PC-9 (cell line): ENCODE measurements around the gene BNIP2. TPM values are rescaled to one million over a fixed set of nuclear protein-coding genes. Genes with fewer than 3 reads are reported as not detected.

Source experiments
- BruUV-seq: library from RNA; stranded (reverse); fragments of 400-500 nt; replicated peaks from 2 replicates; lab custom pipeline; 2021; lab: Mats Ljungman, UMichigan
- CTCF ChIA-PET: fragments of 300-600 bp; sonication (Branson Sonifier 250); formaldehyde crosslinking; loops from one replicate; lab custom pipeline; 2022; ENCODE audit warnings: antibody characterized with exemption; lab: Charles Lee
- POLR2A ChIA-PET: fragments of 300-600 bp; sonication (Branson Sonifier 250); formaldehyde crosslinking; loops from one replicate; lab custom pipeline; 2022; ENCODE audit warnings: antibody characterized with exemption; ENCODE audit not compliant: unreplicated experiment; lab: Charles Lee
- DNase-seq, 2 experiments: peaks; one replicate each; pipeline versions ENCODE4 v3.0.0 to v3.0.0-alpha.2; 2015 to 2022; ENCODE audit warnings: mixed read lengths in 1 of 2
- H2AFZ ChIP-seq: fragments of 200-600 bp; sonication (generic); 2 replicates; pipeline ENCODE4 v1.8.1; 2017; ENCODE audit warnings: antibody characterized with exemption
- H3F3A ChIP-seq: fragments of 200-600 bp; sonication (generic); 2 replicates; pipeline ENCODE4 v1.8.1; 2017; ENCODE audit warnings: antibody characterized with exemption, mild to moderate bottlenecking, low read depth; ENCODE audit not compliant: insufficient read depth
- H3K27ac ChIP-seq: fragments of 200-600 bp; sonication (generic); 2 replicates; pipeline ENCODE4 v1.6.1; 2016; ENCODE audit warnings: mixed run types
- H3K27me3 ChIP-seq: fragments of 200-600 bp; sonication (generic); 2 replicates; pipeline ENCODE4 v1.6.1; 2016; ENCODE audit warnings: low read depth, mixed run types; ENCODE audit not compliant: insufficient read depth
- H3K36me3 ChIP-seq: fragments of 200-600 bp; sonication (generic); 2 replicates; pipeline ENCODE4 v1.6.1; 2016; ENCODE audit warnings: low read depth, mixed run types
- H3K4me1 ChIP-seq: fragments of 200-600 bp; sonication (generic); replicated peaks from 2 replicates; pipeline ENCODE4 v1.6.1; 2016; ENCODE audit warnings: mixed run types; ENCODE audit not compliant: insufficient read depth
- H3K4me2 ChIP-seq: fragments of 200-600 bp; sonication (generic); 2 replicates; pipeline ENCODE4 v1.6.1; 2017; ENCODE audit warnings: mixed run types
- H3K4me3 ChIP-seq: fragments of 200-600 bp; sonication (generic); 2 replicates; pipeline ENCODE4 v1.6.1; 2016; ENCODE audit warnings: mixed run types
- H3K79me2 ChIP-seq: fragments of 200-600 bp; sonication (generic); 2 replicates; pipeline ENCODE4 v1.6.1; 2017; ENCODE audit warnings: low read depth, mixed run types
- H3K9me2 ChIP-seq: fragments of 200-600 bp; sonication (generic); 2 replicates; pipeline ENCODE4 v1.8.1; 2017; ENCODE audit warnings: mild to moderate bottlenecking; ENCODE audit not compliant: insufficient read depth
- H3K9me3 ChIP-seq: fragments of 200-600 bp; sonication (generic); 2 replicates; pipeline ENCODE4 v1.8.1; 2016; ENCODE audit warnings: low read depth; ENCODE audit not compliant: insufficient read depth
- H4K20me1 ChIP-seq: fragments of 200-600 bp; sonication (generic); 2 replicates; pipeline ENCODE4 v1.8.1; 2017; ENCODE audit not compliant: insufficient read depth
- EZH2 ChIP-seq: fragments of 200-600 bp; sonication (generic); IDR thresholded peaks from 2 replicates; pipeline ENCODE4 v1.8.0; 2017; ENCODE audit warnings: antibody characterized with exemption, low read depth
- intact Hi-C: fragments of 100-400 bp; cut with micrococcal nuclease; formaldehyde crosslinking; loops from one replicate; pipeline ENCODE4 v1.10.0; 2022; ENCODE audit not compliant: unreplicated experiment
- total RNA-seq: library from RNA; stranded (reverse); gene quantifications from 2 replicates; pipeline ENCODE4 v1.2.3, GENCODE V29; 2021
- TF ChIP-seq, protein P1 (sequence below): fragments of 200-600 bp; sonication (generic); conservative IDR thresholded peaks from 2 replicates; pipeline ENCODE4 v1.6.1; 2017; ENCODE audit warnings: mixed run types, antibody characterized with exemption, mild to moderate bottlenecking, moderate library complexity

The BNIP2 gene
- total RNA-seq, 1 experiment from 2014 or later: 64.3 TPM

DNA sequence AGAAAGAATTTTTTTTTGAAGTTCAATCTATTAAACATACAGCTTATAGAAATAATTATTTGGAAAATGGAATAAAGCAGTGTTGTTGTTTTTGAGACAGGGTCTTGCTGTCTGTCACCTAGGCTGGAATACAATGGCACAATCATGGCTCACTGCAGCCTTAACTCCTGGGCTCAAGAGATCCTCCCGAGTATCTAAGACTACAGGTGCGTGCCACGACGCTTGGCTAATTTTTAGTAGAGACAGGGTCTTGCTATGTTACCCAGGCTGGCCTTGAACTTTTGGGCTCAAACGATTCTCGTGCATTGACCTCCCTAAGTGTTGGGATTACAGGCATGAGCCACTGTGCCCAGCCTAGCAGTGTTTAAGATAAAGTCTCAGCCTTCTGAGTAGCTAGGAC, 8.8 kb downstream of the BNIP2 start:
- DNase-seq: no peak
- H3K9me2 ChIP-seq: no peaks in the 10 kb centered on the region
- H3F3A ChIP-seq: no peaks in the 10 kb centered on the region
- intact Hi-C loops: no loop called here
- POLR2A ChIA-PET: no interaction called here
- peaks cover 30% of the 10 kb centered on the region for H3K79me2 ChIP-seq
- BruUV-seq: no TSS peak
- H3K27ac ChIP-seq: no peak overlapping the region
- no peak overlapping the region for H2AFZ ChIP-seq
- TF ChIP-seq EZH2: no peak
- TF ChIP-seq, protein P1, sequence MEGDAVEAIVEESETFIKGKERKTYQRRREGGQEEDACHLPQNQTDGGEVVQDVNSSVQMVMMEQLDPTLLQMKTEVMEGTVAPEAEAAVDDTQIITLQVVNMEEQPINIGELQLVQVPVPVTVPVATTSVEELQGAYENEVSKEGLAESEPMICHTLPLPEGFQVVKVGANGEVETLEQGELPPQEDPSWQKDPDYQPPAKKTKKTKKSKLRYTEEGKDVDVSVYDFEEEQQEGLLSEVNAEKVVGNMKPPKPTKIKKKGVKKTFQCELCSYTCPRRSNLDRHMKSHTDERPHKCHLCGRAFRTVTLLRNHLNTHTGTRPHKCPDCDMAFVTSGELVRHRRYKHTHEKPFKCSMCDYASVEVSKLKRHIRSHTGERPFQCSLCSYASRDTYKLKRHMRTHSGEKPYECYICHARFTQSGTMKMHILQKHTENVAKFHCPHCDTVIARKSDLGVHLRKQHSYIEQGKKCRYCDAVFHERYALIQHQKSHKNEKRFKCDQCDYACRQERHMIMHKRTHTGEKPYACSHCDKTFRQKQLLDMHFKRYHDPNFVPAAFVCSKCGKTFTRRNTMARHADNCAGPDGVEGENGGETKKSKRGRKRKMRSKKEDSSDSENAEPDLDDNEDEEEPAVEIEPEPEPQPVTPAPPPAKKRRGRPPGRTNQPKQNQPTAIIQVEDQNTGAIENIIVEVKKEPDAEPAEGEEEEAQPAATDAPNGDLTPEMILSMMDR: no peak
- H3K4me2 ChIP-seq: no peak overlapping the region
- no peaks in the 10 kb centered on the region for H3K4me1 ChIP-seq
- no peaks in the 10 kb centered on the region for H3K27me3 ChIP-seq
- H3K4me3 ChIP-seq: no peak overlapping the region
- CTCF ChIA-PET: no interaction called here
- peaks cover 26% of the 10 kb centered on the region for H4K20me1 ChIP-seq
- no peaks in the 10 kb centered on the region for H3K9me3 ChIP-seq
- 0 out of 2 replicates have a peak, but pooled peaks cover 24% of the 10 kb centered on the region for H3K36me3 ChIP-seq

DNA sequence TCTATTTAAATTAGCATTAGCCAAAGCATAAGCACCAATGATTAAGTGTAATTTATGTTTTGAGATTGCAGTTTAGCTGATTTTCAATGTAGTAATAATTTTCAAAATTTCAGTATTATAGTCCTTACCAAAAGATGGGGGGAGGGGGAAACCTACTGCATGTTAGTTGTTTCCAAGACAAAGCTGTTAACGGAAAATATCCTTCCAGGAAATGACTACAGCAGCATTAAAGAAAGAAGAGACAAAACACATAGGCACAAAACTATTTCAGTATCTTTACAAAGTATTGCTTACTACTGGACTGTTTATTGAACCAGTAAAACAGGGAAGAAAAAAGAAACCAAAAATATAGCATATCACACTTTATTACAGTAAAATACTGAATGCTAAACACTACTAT, 10.5 kb downstream of the BNIP2 start:
- Histone ChIP-seq H3K4me2 (no peak overlapping the region), H4K20me1 (peaks cover 15% of the 10 kb centered on the region), H3K27ac (no peak overlapping the region), H3F3A (no peaks in the 10 kb centered on the region), H2AFZ (no peak overlapping the region), H3K9me3 (no peaks in the 10 kb centered on the region), H3K9me2 (no peaks in the 10 kb centered on the region), H3K4me1 (no peaks in the 10 kb centered on the region), H3K27me3 (no peaks in the 10 kb centered on the region), H3K4me3 (no peak overlapping the region), H3K79me2 (peaks cover 13% of the 10 kb centered on the region), H3K36me3 (0 out of 2 replicates have a peak, but pooled peaks cover 24% of the 10 kb centered on the region)
- BruUV-seq: no TSS peak
- TF ChIP-seq EZH2: no peak
- TF ChIP-seq, protein P1: no peak
- DNase-seq: no peak
- intact Hi-C loops: no loop called here
- POLR2A ChIA-PET: no interaction called here
- CTCF ChIA-PET: no interaction called here

DNA sequence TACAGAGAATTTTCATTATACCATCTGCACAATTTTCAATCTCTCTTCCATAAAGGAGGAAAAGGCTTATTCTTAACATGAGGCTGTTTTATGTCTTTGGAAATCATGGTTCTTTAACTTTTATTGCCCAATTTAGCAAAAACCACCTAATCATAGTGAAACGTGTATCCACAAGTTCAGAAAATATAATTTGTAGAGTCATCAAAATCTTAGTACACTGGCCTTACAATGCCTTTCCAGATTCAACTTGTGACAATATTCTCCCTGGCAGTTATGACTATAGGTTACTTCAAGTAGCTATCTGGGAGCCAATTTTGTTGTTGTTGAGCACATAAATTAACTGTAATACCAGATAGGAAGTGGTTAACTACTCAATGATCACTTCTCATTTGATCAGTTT, 10.9 kb downstream of the BNIP2 start:
- POLR2A ChIA-PET: no interaction called here
- CTCF ChIA-PET: no interaction called here
- no TSS peak for BruUV-seq

More for the DNA sequence above, 10.9 kb downstream of the BNIP2 start:
- Histone ChIP-seq H2AFZ (no peak overlapping the region), H3K4me1 (no peaks in the 10 kb centered on the region), H3K79me2 (peaks cover 8% of the 10 kb centered on the region), H3K4me3 (no peak overlapping the region), H4K20me1 (peaks cover 10% of the 10 kb centered on the region), H3K36me3 (0 out of 2 replicates have a peak, but pooled peaks cover 24% of the 10 kb centered on the region), H3K27ac (no peak overlapping the region), H3F3A (no peaks in the 10 kb centered on the region), H3K9me2 (no peaks in the 10 kb centered on the region), H3K9me3 (no peaks in the 10 kb centered on the region), H3K4me2 (no peak overlapping the region), H3K27me3 (no peaks in the 10 kb centered on the region)
- no peak for DNase-seq
- TF ChIP-seq, protein P1: no peak
- TF ChIP-seq EZH2: no peak
- intact Hi-C loops: no loop called here
